Endodermal cell (in vitro differentiated cells): ENCODE results near the gene SMIM35. TPM values are rescaled to one million over a fixed set of nuclear protein-coding genes. Genes with fewer than 3 reads are reported as not detected.

ENCODE experiments used
- DNase-seq: peaks from one replicate; pipeline ENCODE4 v3.0.0-alpha.2; 2017
- H3K27ac ChIP-seq: 2 replicates; pipeline ENCODE4 v1.5.1; 2013; ENCODE audit warnings: mild to moderate bottlenecking, low read depth, low read length, moderate library complexity
- H3K27me3 ChIP-seq: 2 replicates; pipeline ENCODE4 v1.6.1; 2013; ENCODE audit warnings: mild to moderate bottlenecking, low read length, moderate library complexity; ENCODE audit not compliant: insufficient read depth, control insufficient read depth, poor library complexity, severe bottlenecking
- H3K36me3 ChIP-seq: 2 replicates; pipeline ENCODE4 v1.7.0; 2013; ENCODE audit warnings: mild to moderate bottlenecking, low read length, moderate library complexity; ENCODE audit not compliant: control insufficient read depth, insufficient read depth
- H3K4me1 ChIP-seq: one replicate; pipeline ENCODE4 v1.7.0; 2013; ENCODE audit warnings: low read length; ENCODE audit not compliant: control insufficient read depth, insufficient read depth
- H3K4me3 ChIP-seq: 2 replicates; pipeline ENCODE4 v1.5.1; 2013; ENCODE audit warnings: mild to moderate bottlenecking, low read length, moderate library complexity
- H3K9ac ChIP-seq: 2 replicates; pipeline ENCODE4 v1.6.1; 2013; ENCODE audit warnings: mild to moderate bottlenecking, low read length, moderate library complexity; ENCODE audit not compliant: poor library complexity, severe bottlenecking; ENCODE audit errors: extremely low read depth
- H3K9me3 ChIP-seq: 2 replicates; pipeline ENCODE4 v1.6.1; 2013; ENCODE audit warnings: mild to moderate bottlenecking, low read length, moderate library complexity; ENCODE audit not compliant: control insufficient read depth
- H3K27ac Mint-ChIP-seq: 2 replicates; pipeline ENCODE4 v1.8.0; 2020; ENCODE audit warnings: mixed read lengths
- H3K27me3 Mint-ChIP-seq: 2 replicates; pipeline ENCODE4 v1.8.0; 2021; ENCODE audit warnings: mild to moderate bottlenecking, mixed read lengths; ENCODE audit not compliant: insufficient read depth
- H3K36me3 Mint-ChIP-seq: 2 replicates; pipeline ENCODE4 v1.8.0; 2020; ENCODE audit warnings: low read depth, mixed read lengths
- H3K4me1 Mint-ChIP-seq: 2 replicates; pipeline ENCODE4 v1.8.0; 2020; ENCODE audit warnings: mixed read lengths
- H3K4me3 Mint-ChIP-seq: 2 replicates; pipeline ENCODE4 v1.8.0; 2020; ENCODE audit warnings: mild to moderate bottlenecking, moderate library complexity, mixed read lengths
- H3K9me3 Mint-ChIP-seq: 2 replicates; pipeline ENCODE4 v1.8.0; 2020; ENCODE audit warnings: mild to moderate bottlenecking, mixed read lengths
- WGBS, 2 experiments: methylation state at CpG; one replicate each; pipeline versions ENCODE4 v1.1.5 to v1.1.7; 2013; ENCODE audit warnings: missing lambda C conversion rate in 2 of 2, mixed read lengths in 1 of 2; ENCODE audit not compliant: insufficient coverage in 1 of 2, insufficient read length in 1 of 2; 5-methylcytosine and 5-hydroxymethylcytosine counted together
- total RNA-seq, 2 donors: library from RNA; stranded (reverse); fragmentation: NEBNext Ultra II Directional in 1 of 2; extraction: Animal tissue kit (Norgen Biotek cat#: 25700) in 1 of 2; gene quantifications; 2 replicates in 1 of 2; 3 replicates in 1 of 2; pipeline ENCODE4 v1.2.1, GENCODE V29; 2021
- TF ChIP-seq, protein P1 (sequence below): fragments of 200-600 bp; sonication (generic); conservative IDR thresholded peaks from 2 replicates; pipeline ENCODE4 v1.5.0; 2021; ENCODE audit warnings: antibody characterized with exemption, mild to moderate bottlenecking

Gene SMIM35
- total RNA-seq, 2 donors from 2014 or later: not detected

DNA sequence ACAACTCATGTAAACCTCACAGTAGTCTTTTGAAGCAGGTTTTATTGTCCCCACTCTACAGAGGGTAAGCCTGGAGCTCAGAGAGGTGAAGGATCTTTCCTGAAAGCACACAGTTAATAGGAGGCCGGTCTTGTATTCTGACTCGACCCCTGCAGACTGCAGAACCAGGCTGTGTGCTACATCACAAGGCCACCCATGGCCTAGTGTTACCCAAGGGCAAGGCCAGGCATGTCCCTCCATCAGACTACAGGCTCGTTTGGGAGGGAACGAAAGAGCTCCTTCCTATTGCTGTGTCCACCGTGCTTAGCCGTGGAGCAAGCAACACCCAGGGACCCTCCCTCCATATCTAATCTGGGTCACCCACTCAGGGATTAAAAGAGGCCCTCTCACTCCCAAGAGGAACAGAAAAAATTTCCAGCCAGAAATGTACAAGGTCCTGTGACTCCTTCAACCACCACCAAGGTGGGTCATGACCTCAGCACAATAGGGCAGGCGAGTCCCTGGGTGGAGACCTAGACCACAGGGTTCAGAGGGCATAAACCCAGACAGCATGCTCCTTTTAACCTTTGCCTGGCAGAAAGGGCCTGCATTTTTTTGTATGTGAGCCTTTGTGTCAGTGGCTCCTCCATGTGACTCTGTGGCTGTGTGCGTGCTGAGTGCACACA is 6.3 kb upstream of the SMIM35 start:
- H3K4me1 ChIP-seq: no peaks in the 10 kb centered on the region
- no peak for DNase-seq
- no peak overlapping the region for H3K9ac ChIP-seq
- no peaks in the 10 kb centered on the region for H3K27me3 ChIP-seq
- Mint-ChIP-seq H3K36me3 (no peaks in the 10 kb centered on the region), H3K9me3 (peaks cover 5% of the 10 kb centered on the region), H3K4me1 (peaks cover 18% of the 10 kb centered on the region), H3K27me3 (peaks cover 20% of the 10 kb centered on the region), H3K27ac (no peak overlapping the region), H3K4me3 (no peak overlapping the region)
- no peak overlapping the region for H3K27ac ChIP-seq
- H3K36me3 ChIP-seq: no peaks in the 10 kb centered on the region
- TF ChIP-seq, protein P1, sequence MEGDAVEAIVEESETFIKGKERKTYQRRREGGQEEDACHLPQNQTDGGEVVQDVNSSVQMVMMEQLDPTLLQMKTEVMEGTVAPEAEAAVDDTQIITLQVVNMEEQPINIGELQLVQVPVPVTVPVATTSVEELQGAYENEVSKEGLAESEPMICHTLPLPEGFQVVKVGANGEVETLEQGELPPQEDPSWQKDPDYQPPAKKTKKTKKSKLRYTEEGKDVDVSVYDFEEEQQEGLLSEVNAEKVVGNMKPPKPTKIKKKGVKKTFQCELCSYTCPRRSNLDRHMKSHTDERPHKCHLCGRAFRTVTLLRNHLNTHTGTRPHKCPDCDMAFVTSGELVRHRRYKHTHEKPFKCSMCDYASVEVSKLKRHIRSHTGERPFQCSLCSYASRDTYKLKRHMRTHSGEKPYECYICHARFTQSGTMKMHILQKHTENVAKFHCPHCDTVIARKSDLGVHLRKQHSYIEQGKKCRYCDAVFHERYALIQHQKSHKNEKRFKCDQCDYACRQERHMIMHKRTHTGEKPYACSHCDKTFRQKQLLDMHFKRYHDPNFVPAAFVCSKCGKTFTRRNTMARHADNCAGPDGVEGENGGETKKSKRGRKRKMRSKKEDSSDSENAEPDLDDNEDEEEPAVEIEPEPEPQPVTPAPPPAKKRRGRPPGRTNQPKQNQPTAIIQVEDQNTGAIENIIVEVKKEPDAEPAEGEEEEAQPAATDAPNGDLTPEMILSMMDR: no peak
- H3K4me3 ChIP-seq: no peak overlapping the region
- no peaks in the 10 kb centered on the region for H3K9me3 ChIP-seq
- 83 to 86% methylated on average over 6 to 8 of the region's 8 CpGs for WGBS, 2 experiments

DNA sequence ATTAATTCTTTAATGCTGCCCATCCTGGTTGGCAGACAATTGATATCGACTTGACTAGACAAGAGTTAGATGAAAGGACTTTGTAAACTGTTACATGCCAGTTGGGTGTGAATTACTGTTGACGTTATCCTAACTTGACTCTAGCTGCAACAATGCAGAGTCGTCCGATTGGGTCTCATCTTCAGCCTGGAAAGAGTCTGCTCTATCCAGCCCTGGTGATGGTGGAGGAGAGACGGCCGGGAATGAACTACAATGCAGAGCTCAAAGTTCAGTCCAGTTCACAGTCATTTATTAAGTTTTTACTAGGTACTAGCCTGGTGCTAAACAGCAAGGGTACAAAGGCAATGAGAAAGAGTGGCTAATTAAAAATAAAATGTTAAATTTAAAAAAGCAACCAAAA is 4.9 kb upstream of the SMIM35 start:
- Histone ChIP-seq H3K27me3 (no peaks in the 10 kb centered on the region), H3K9me3 (peaks cover 8% of the 10 kb centered on the region), H3K36me3 (no peaks in the 10 kb centered on the region), H3K9ac (no peak overlapping the region), H3K4me3 (no peak overlapping the region), H3K27ac (no peak overlapping the region), H3K4me1 (no peaks in the 10 kb centered on the region)
- H3K27ac Mint-ChIP-seq: no peak overlapping the region
- no peak for DNase-seq
- H3K27me3 Mint-ChIP-seq: peaks cover 30% of the 10 kb centered on the region
- H3K36me3 Mint-ChIP-seq: peaks cover 2% of the 10 kb centered on the region
- H3K4me3 Mint-ChIP-seq: no peak overlapping the region
- WGBS, 2 experiments: 92 to 94% methylated on average over 5 to 6 of the region's 6 CpGs
- TF ChIP-seq, protein P1: no peak
- peaks cover 16% of the 10 kb centered on the region for H3K9me3 Mint-ChIP-seq
- H3K4me1 Mint-ChIP-seq: peaks cover 10% of the 10 kb centered on the region

DNA sequence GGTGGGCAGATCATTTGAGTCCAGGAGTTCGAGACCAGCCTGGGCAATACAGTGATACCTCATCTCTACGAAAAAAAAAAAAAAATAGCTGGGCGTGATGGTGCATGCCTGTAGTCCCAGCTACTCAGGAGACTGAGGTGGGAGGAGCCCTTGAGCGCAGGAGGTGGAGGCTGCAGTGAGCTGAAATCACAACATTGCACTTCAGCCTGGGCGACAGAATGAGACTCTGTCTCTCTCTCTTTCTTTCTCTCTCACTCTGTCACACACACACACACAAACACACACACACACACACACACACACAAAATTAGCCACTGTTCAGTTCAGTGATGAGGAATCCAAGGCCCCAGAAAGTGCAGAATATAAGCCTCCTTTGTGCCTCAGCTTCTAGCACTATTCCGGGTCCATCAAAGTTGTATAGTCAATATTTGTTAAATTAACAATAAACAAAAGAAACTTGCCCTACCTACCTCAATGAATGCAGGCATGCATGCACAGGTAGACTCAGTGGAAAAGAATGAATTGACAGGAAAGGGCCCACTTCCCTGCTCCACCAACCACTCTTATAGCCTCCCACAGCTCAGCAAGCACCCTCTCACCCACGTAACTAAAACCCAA is 3.9 kb upstream of the SMIM35 start:
- DNase-seq: no peak
- peaks cover 2% of the 10 kb centered on the region for H3K36me3 Mint-ChIP-seq
- no peak overlapping the region for H3K4me3 Mint-ChIP-seq
- TF ChIP-seq, protein P1: no peak
- H3K4me1 Mint-ChIP-seq: peaks cover 7% of the 10 kb centered on the region
- Histone ChIP-seq H3K4me3 (no peak overlapping the region), H3K27ac (no peak overlapping the region), H3K9ac (no peak overlapping the region), H3K27me3 (no peaks in the 10 kb centered on the region), H3K4me1 (no peaks in the 10 kb centered on the region), H3K9me3 (peaks cover 8% of the 10 kb centered on the region), H3K36me3 (no peaks in the 10 kb centered on the region)
- no peak overlapping the region for H3K27ac Mint-ChIP-seq
- H3K27me3 Mint-ChIP-seq: peaks cover 29% of the 10 kb centered on the region
- H3K9me3 Mint-ChIP-seq: peaks cover 19% of the 10 kb centered on the region
- WGBS, 2 experiments: 89 to 100% methylated on average over 3 to 6 of the region's 7 CpGs
